K562 (cell line): ENCODE data around the gene MPC2. TPM values are rescaled to one million over a fixed set of nuclear protein-coding genes. Genes with fewer than 3 reads are reported as not detected.
A peak's percentile ranks its signal among the peaks of the same experiment; 100 is the strongest.

Experiments
- ADNP ChIP-seq: fragments of 200-800 bp; sonication (Bioruptor generic); IDR thresholded peaks from 2 replicates; pipeline ENCODE4 v1.6.1; 2016; ENCODE audit warnings: missing genetic modification characterization, missing compliant biosample characterization
- ARID1B ChIP-seq: fragments of 450-650 bp; IDR thresholded peaks from 2 replicates; pipeline ENCODE4 v1.6.1; 2016; ENCODE audit warnings: antibody characterized with exemption, mild to moderate bottlenecking, inconsistent platforms
- CC2D1A ChIP-seq: fragments of 450-650 bp; IDR thresholded peaks from 2 replicates; pipeline ENCODE4 v1.6.1; 2017; ENCODE audit warnings: mild to moderate bottlenecking
- CTCFL ChIP-seq: IDR thresholded peaks from 2 replicates; pipeline ENCODE4 v1.6.1; 2011; ENCODE audit warnings: borderline replicate concordance, low read depth, mild to moderate bottlenecking, moderate library complexity, low read length; ENCODE audit not compliant: insufficient read depth, poor library complexity, severe bottlenecking
- FOXK2 ChIP-seq, 2 experiments: fragments of 450-650 bp; IDR thresholded peaks in 1 of 2; conservative IDR thresholded peaks in 1 of 2; 2 replicates each; pipeline ENCODE4 v1.6.1; 2016; ENCODE audit warnings: low read depth in 2 of 2, mild to moderate bottlenecking in 1 of 2
- GTF2B ChIP-seq: IDR thresholded peaks from 2 replicates; pipeline ENCODE4 v1.6.1; 2011; ENCODE audit not compliant: insufficient read length; ENCODE audit errors: extremely low read depth
- HMBOX1 ChIP-seq: sonication (generic); IDR thresholded peaks from 2 replicates; pipeline ENCODE4 v1.6.1; 2016
- MBD2 ChIP-seq: sonication (generic); IDR thresholded peaks from 2 replicates; pipeline ENCODE4 v1.6.1; 2016; ENCODE audit warnings: low read depth, borderline replicate concordance
- NR2C1 ChIP-seq, 2 experiments: fragments of 450-650 bp; IDR thresholded peaks; 2 replicates each; pipeline ENCODE4 v1.6.1; 2017; ENCODE audit warnings: mild to moderate bottlenecking in 2 of 2, antibody characterized with exemption in 1 of 2, inconsistent platforms in 1 of 2, missing compliant biosample characterization in 1 of 2, missing genetic modification characterization in 1 of 2
- PHTF2 ChIP-seq: fragments of 250-450 bp; sonication (Bioruptor Pico); IDR thresholded peaks from 2 replicates; pipeline ENCODE4 v1.5.0; 2021; ENCODE audit warnings: mild to moderate bottlenecking
- POLR2G ChIP-seq: fragments of 200-400 bp; formaldehyde crosslinking; IDR thresholded peaks from 2 replicates; pipeline ENCODE4 v1.6.1; 2017; ENCODE audit warnings: low read depth, mild to moderate bottlenecking, antibody characterized with exemption, low read length, moderate library complexity
- PREB ChIP-seq: sonication (generic); formaldehyde crosslinking; IDR thresholded peaks from 2 replicates; pipeline ENCODE4 v1.8.1; 2023; ENCODE audit warnings: mild to moderate bottlenecking, missing genetic modification reagents
- SP1 ChIP-seq: sonication (generic); formaldehyde crosslinking; IDR thresholded peaks from 2 replicates; pipeline ENCODE4 v1.8.1; 2022; ENCODE audit warnings: mild to moderate bottlenecking, missing genetic modification reagents
- TBL1XR1 ChIP-seq, 2 experiments: IDR thresholded peaks; 2 replicates each; pipeline ENCODE4 v1.6.1; 2012; ENCODE audit warnings: improper control_type of control experiment in 2 of 2, low read length in 2 of 2, mild to moderate bottlenecking in 1 of 2
- VEZF1 ChIP-seq: fragments of 200-800 bp; sonication (Bioruptor generic); IDR thresholded peaks from 2 replicates; pipeline ENCODE4 v1.6.1; 2017; ENCODE audit warnings: missing genetic modification characterization, missing compliant biosample characterization
- ZNF121 ChIP-seq: sonication (generic); formaldehyde crosslinking; conservative IDR thresholded peaks from 2 replicates; pipeline ENCODE4 v1.8.0; 2022; ENCODE audit warnings: missing genetic modification reagents
- ZNF23 ChIP-seq: fragments of 250-450 bp; sonication (Bioruptor Pico); IDR thresholded peaks from 2 replicates; pipeline ENCODE4 v1.4.0; 2020; ENCODE audit warnings: mild to moderate bottlenecking
- ZNF324 ChIP-seq: fragments of 250-450 bp; sonication (Bioruptor Pico); IDR thresholded peaks from 2 replicates; pipeline ENCODE4 v1.4.0; 2020; ENCODE audit warnings: mild to moderate bottlenecking
- ZNF780A ChIP-seq: fragments of 250-450 bp; sonication (Bioruptor Pico); IDR thresholded peaks from 2 replicates; pipeline ENCODE4 v1.5.0; 2021; ENCODE audit warnings: mild to moderate bottlenecking
- polyA plus RNA-seq, 8 experiments: library from polyadenylated mRNA; depleted of rRNA in 4 of 8; stranded (reverse) in 5 of 8; unstranded in 3 of 8; fragments of >200 nt; fragmentation: Nextera tagmentation in 2 of 8; fragmentation: Illumina TruSeq in 1 of 8; extraction: Ambion mirVana in 2 of 8; extraction: Trizol in 1 of 8; gene quantifications; 2 replicates each; pipeline versions ENCODE4 v1.2.1 to v1.2.3, GENCODE V29; 2011 to 2014; ENCODE audit warnings: inconsistent platforms in 1 of 8, missing spikeins in 1 of 8
- total RNA-seq, 7 experiments: library from RNA; depleted of rRNA in 6 of 7; stranded (reverse); fragments of >200 nt in 6 of 7; fragmentation: Illumina TruSeq in 2 of 7; extraction: Trizol in 2 of 7; gene quantifications; 2 replicates each; pipeline versions ENCODE4 v1.2.1 to v1.2.3, GENCODE V29; 2011 to 2021; ENCODE audit warnings: low replicate concordance in 1 of 7
- TF ChIP-seq, protein P1 (sequence below): fragments of 450-650 bp; conservative IDR thresholded peaks from 2 replicates; pipeline ENCODE4 v1.6.1; 2016; ENCODE audit warnings: missing genetic modification characterization, low read depth, mild to moderate bottlenecking, missing compliant biosample characterization, moderate library complexity

The MPC2 gene
- total and polyA plus RNA-seq, 9 of the 15 experiments (the other 6 are each of a cell fraction or from before 2014, with no cell fraction given), result 70.7 to 179 (median 144) TPM

- TF ChIP-seq, protein P1, sequence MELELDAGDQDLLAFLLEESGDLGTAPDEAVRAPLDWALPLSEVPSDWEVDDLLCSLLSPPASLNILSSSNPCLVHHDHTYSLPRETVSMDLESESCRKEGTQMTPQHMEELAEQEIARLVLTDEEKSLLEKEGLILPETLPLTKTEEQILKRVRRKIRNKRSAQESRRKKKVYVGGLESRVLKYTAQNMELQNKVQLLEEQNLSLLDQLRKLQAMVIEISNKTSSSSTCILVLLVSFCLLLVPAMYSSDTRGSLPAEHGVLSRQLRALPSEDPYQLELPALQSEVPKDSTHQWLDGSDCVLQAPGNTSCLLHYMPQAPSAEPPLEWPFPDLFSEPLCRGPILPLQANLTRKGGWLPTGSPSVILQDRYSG (tag), result 0 out of 2 replicates have a peak, but pooled peaks have one; percentile 33
- TF ChIP-seq TBL1XR1 (IDR thresholded peaks at IDR 0.05; ENCODE audit: low read length in 2 of 2) (peak in 1 of 2 experiments; percentile 47; a peak in 1 of 4 replicates), GTF2B (no peak), ZNF324 (no peak), FOXK2 (conservative IDR thresholded peaks at IDR 0.05 in 1 of 2, IDR thresholded peaks at IDR 0.05 in 1 of 2; ENCODE audit: low read depth in 2 of 2) (peak in 1 of 2 experiments; percentile 24; a peak in 1 of 4 replicates), SP1 (no peak), ZNF780A (CRISPR knock-in tag) (no peak), NR2C1 (IDR thresholded peaks at IDR 0.05) (no peak), NR2C1 (tag; IDR thresholded peaks at IDR 0.05) (peak; percentile 0; the same call in 1 of the 2 replicates), CC2D1A (peak; percentile 34; the same call in 1 of the 2 replicates), ARID1B (no peak), ZNF23 (CRISPR knock-in tag) (no peak), ADNP (tag) (no peak), HMBOX1 (peak; percentile 22; the same call in 1 of the 2 replicates), PHTF2 (CRISPR knock-in tag) (no peak), ZNF121 (CRISPR knock-in tag) (no peak), CTCFL (no peak), VEZF1 (CRISPR knock-in tag) (peak; percentile 21; the same call in 1 of the 2 replicates), MBD2 (no peak), PREB (CRISPR knock-in tag) (no peak), POLR2G (no peak)
These were observed 13.4 kb downstream of the MPC2 start (continued) for GRCh38 chr1:167923324-167924056.
